HEK293 (cell line): ENCODE measurements around the gene FRMD4A.
A peak's percentile ranks its signal among the peaks of the same experiment; 100 is the strongest.

Experiments used
- CTCF ChIA-PET: fragments of 350-600 bp; formaldehyde crosslinking; extraction: SDS; loops from one replicate; lab custom pipeline; 2021; ENCODE audit warnings: antibody characterized with exemption; lab: Yijun Ruan, JAX
- POLR2A ChIA-PET: fragments of 300-600 bp; formaldehyde crosslinking; extraction: SDS; loops from one replicate; lab custom pipeline; 2020; ENCODE audit warnings: antibody characterized with exemption, inconsistent platforms; lab: Yijun Ruan, JAX
- H3K27ac ChIP-seq: fragments of 200-500 bp; sonication (Bioruptor generic); 2 replicates; pipeline ENCODE4 v1.5.1; 2014; ENCODE audit warnings: low read depth, low read length, control low read depth, inconsistent platforms; ENCODE audit errors: extremely low read depth
- H3K36me3 ChIP-seq, 2 experiments: fragments of 200-500 bp in 1 of 2; sonication (Bioruptor generic) in 1 of 2; 1 replicate in 1 of 2; 2 replicates in 1 of 2; pipeline ENCODE4 v1.5.1; 2014 to 2017; ENCODE audit warnings: inconsistent platforms in 2 of 2, low read length in 2 of 2; ENCODE audit not compliant: control insufficient read depth in 2 of 2, insufficient read depth in 1 of 2
- H3K4me1 ChIP-seq: fragments of 200-500 bp; sonication (Bioruptor generic); 2 replicates; pipeline ENCODE4 v1.5.1; 2014; ENCODE audit warnings: mild to moderate bottlenecking, low read length, inconsistent platforms; ENCODE audit not compliant: control insufficient read depth, insufficient read depth
- H3K4me3 ChIP-seq: 2 replicates; pipeline ENCODE4 v1.5.1; 2011; ENCODE audit warnings: low read depth, mild to moderate bottlenecking, control low read depth, low read length, moderate library complexity
- H3K9me3 ChIP-seq: fragments of 200-500 bp; sonication (Bioruptor generic); 2 replicates; pipeline ENCODE4 v1.5.1; 2014; ENCODE audit warnings: low read depth, low read length, inconsistent platforms; ENCODE audit not compliant: control insufficient read depth, insufficient read depth
- ATF2 ChIP-seq: fragments of 450-650 bp; formaldehyde crosslinking; IDR thresholded peaks from 2 replicates; pipeline ENCODE4 v1.5.1; 2016; ENCODE audit warnings: missing biosample characterization, missing genetic modification characterization, low read depth
- EGR2 ChIP-seq: fragments of 450-650 bp; formaldehyde crosslinking; IDR thresholded peaks from 2 replicates; pipeline ENCODE4 v1.5.1; 2016; ENCODE audit warnings: low read depth, missing biosample characterization, missing genetic modification characterization
- INSM2 ChIP-seq: fragments of 450-650 bp; formaldehyde crosslinking; IDR thresholded peaks from 2 replicates; pipeline ENCODE4 v1.5.1; 2016; ENCODE audit warnings: missing biosample characterization, missing genetic modification characterization
- PATZ1 ChIP-seq: fragments of 450-650 bp; formaldehyde crosslinking; IDR thresholded peaks from 2 replicates; pipeline ENCODE4 v1.5.1; 2016; ENCODE audit warnings: missing biosample characterization, missing genetic modification characterization
- SP7 ChIP-seq: fragments of 450-650 bp; formaldehyde crosslinking; IDR thresholded peaks from 2 replicates; pipeline ENCODE4 v1.5.1; 2016; ENCODE audit warnings: missing biosample characterization, missing genetic modification characterization
- ZBTB17 ChIP-seq: fragments of 450-650 bp; formaldehyde crosslinking; IDR thresholded peaks from 2 replicates; pipeline ENCODE4 v1.5.1; 2016; ENCODE audit warnings: missing biosample characterization, missing genetic modification characterization
- ZBTB21 ChIP-seq: fragments of 450-650 bp; formaldehyde crosslinking; IDR thresholded peaks from 2 replicates; pipeline ENCODE4 v1.5.1; 2017; ENCODE audit warnings: missing biosample characterization, missing genetic modification characterization
- ZBTB8A ChIP-seq: fragments of 450-650 bp; formaldehyde crosslinking; IDR thresholded peaks from 2 replicates; pipeline ENCODE4 v1.5.1; 2016; ENCODE audit warnings: missing biosample characterization, missing genetic modification characterization
- ZFP69B ChIP-seq: fragments of 450-650 bp; formaldehyde crosslinking; IDR thresholded peaks from 2 replicates; pipeline ENCODE4 v1.5.1; 2016; ENCODE audit warnings: missing biosample characterization, missing genetic modification characterization
- ZIC2 ChIP-seq: fragments of 450-650 bp; formaldehyde crosslinking; IDR thresholded peaks from 2 replicates; pipeline ENCODE4 v1.5.1; 2016; ENCODE audit warnings: missing biosample characterization, missing genetic modification characterization
- ZNF324 ChIP-seq: fragments of 450-650 bp; formaldehyde crosslinking; IDR thresholded peaks from 2 replicates; pipeline ENCODE4 v1.5.1; 2016; ENCODE audit warnings: missing biosample characterization, missing genetic modification characterization
- ZNF354C ChIP-seq: fragments of 450-650 bp; formaldehyde crosslinking; IDR thresholded peaks from 2 replicates; pipeline ENCODE4 v1.5.1; 2016; ENCODE audit warnings: missing biosample characterization, missing genetic modification characterization, low read depth, borderline replicate concordance
- ZNF362 ChIP-seq: fragments of 450-650 bp; formaldehyde crosslinking; IDR thresholded peaks from 2 replicates; pipeline ENCODE4 v1.5.1; 2016; ENCODE audit warnings: missing biosample characterization, missing genetic modification characterization
- ZNF555 ChIP-seq: fragments of 450-650 bp; formaldehyde crosslinking; conservative IDR thresholded peaks from 2 replicates; pipeline ENCODE4 v1.5.1; 2017; ENCODE audit warnings: missing biosample characterization, mild to moderate bottlenecking, missing genetic modification characterization, inconsistent platforms
- ZNF629 ChIP-seq: fragments of 450-650 bp; formaldehyde crosslinking; IDR thresholded peaks from 2 replicates; pipeline ENCODE4 v1.5.1; 2017; ENCODE audit warnings: missing biosample characterization, missing genetic modification characterization
- ZNF664 ChIP-seq: fragments of 450-650 bp; formaldehyde crosslinking; IDR thresholded peaks from 2 replicates; pipeline ENCODE4 v1.5.1; 2016; ENCODE audit warnings: missing biosample characterization, missing genetic modification characterization
- ZNF76 ChIP-seq: fragments of 450-650 bp; formaldehyde crosslinking; IDR thresholded peaks from 2 replicates; pipeline ENCODE4; 2016; ENCODE audit warnings: low read depth, missing biosample characterization, missing genetic modification characterization, borderline replicate concordance
- ZNF791 ChIP-seq: fragments of 450-650 bp; formaldehyde crosslinking; IDR thresholded peaks from 2 replicates; pipeline ENCODE4 v1.5.1; 2016; ENCODE audit warnings: missing biosample characterization, missing genetic modification characterization
- TF ChIP-seq, protein P1 (sequence below): fragments of 450-650 bp; formaldehyde crosslinking; IDR thresholded peaks from 2 replicates; pipeline ENCODE4 v1.5.1; 2017; ENCODE audit warnings: missing biosample characterization, missing genetic modification characterization
- TF ChIP-seq, protein P2 (sequence below): fragments of 450-650 bp; formaldehyde crosslinking; IDR thresholded peaks from 2 replicates; pipeline ENCODE4 v1.5.1; 2016; ENCODE audit warnings: missing biosample characterization, missing genetic modification characterization

Gene FRMD4A

GRCh38 chr10:14089556-14090292, 241.0 kb downstream of the FRMD4A start:
- ChIA-PET CTCF (interaction anchor here (0.6 kb wide), 1 partner anchor 155 kb away, joined by 4 read pairs; no protein-coding TSS in a partner anchor), POLR2A (no interaction called here)
- H3K4me3 ChIP-seq: no peak overlapping the region
- H3K9me3 ChIP-seq: no peaks in the 10 kb centered on the region
- H3K4me1 ChIP-seq: peaks cover 13% of the 10 kb centered on the region
- TF ChIP-seq ZBTB8A (tag by site-specific recombination) (no peak), ZNF362 (tag by site-specific recombination) (peak; percentile 72; the same call in 1 of the 2 replicates)
- TF ChIP-seq, protein P1, sequence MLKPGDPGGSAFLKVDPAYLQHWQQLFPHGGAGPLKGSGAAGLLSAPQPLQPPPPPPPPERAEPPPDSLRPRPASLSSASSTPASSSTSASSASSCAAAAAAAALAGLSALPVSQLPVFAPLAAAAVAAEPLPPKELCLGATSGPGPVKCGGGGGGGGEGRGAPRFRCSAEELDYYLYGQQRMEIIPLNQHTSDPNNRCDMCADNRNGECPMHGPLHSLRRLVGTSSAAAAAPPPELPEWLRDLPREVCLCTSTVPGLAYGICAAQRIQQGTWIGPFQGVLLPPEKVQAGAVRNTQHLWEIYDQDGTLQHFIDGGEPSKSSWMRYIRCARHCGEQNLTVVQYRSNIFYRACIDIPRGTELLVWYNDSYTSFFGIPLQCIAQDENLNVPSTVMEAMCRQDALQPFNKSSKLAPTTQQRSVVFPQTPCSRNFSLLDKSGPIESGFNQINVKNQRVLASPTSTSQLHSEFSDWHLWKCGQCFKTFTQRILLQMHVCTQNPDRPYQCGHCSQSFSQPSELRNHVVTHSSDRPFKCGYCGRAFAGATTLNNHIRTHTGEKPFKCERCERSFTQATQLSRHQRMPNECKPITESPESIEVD: peak; percentile 2; the same call in 1 of the 2 replicates
- peak overlapping the region; percentile 68; the same call in 1 of the 2 replicates for H3K27ac ChIP-seq
- H3K36me3 ChIP-seq: no peaks in the 10 kb centered on the region

DNA sequence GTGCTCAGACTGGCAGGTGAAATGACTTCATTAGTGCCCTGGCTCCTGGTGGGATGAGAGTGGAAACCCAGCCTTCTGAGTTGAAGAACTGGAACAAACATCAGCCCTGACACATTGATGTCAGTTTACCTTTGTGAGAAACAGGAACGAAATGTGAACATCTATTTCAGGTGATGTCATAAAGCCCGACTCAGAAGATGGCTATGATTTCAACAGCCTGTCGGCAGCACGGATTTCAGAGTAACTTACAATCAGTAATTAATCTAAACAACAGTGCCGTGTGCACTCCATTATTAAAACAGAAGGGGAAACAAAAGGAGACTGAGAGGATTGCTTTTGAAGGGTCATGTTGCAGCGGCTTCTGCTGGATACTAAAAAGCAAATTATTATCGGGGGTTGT, 243.2 kb downstream of the FRMD4A start:
- ChIA-PET CTCF (no interaction called here), POLR2A (no interaction called here)
- H3K36me3 ChIP-seq: no peaks in the 10 kb centered on the region
- H3K27ac ChIP-seq: no peak overlapping the region
- H3K4me3 ChIP-seq: no peak overlapping the region
- TF ChIP-seq ZFP69B (tag by site-specific recombination) (no peak), ZNF629 (tag by site-specific recombination) (peak; percentile 46; the same call in 1 of the 2 replicates), ATF2 (tag by site-specific recombination) (peak; percentile 86), ZNF324 (tag by site-specific recombination) (no peak), INSM2 (tag by site-specific recombination) (no peak), ZBTB21 (tag by site-specific recombination) (peak; percentile 31; the same call in 1 of the 2 replicates), ZBTB8A (tag by site-specific recombination) (no peak), ZBTB17 (tag by site-specific recombination) (peak; percentile 83), ZNF664 (tag by site-specific recombination) (peak; percentile 49; the same call in 1 of the 2 replicates), ZNF76 (tag by site-specific recombination) (no peak), SP7 (tag by site-specific recombination) (peak; percentile 54; the same call in 1 of the 2 replicates)
- H3K4me1 ChIP-seq: peaks cover 13% of the 10 kb centered on the region
- no peaks in the 10 kb centered on the region for H3K9me3 ChIP-seq

DNA sequence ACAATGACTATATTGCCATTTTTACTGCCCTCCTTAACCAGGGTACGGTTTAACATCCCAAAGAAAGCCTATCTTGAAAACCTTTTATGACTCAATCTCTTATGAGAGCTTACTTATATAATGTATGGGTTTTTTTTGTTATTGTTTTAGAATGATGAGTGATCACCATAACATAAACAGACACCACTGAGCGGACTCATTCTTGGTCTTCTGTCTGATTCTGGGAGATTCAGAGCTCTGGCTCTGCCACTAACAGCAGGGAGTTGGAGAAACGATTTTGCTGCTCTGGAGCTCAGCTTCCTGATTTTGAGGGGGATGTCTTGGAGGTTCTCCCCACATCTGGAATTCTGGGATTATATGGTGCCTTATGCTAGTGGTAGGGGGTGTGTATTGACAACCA, 244.1 kb downstream of the FRMD4A start:
- no peak overlapping the region for H3K27ac ChIP-seq
- H3K4me3 ChIP-seq: no peak overlapping the region
- no peaks in the 10 kb centered on the region for H3K36me3 ChIP-seq
- ChIA-PET CTCF (interaction anchor here (1.6 kb wide), 1 partner anchor 12 kb away, joined by 4 read pairs; no protein-coding TSS in a partner anchor), POLR2A (no interaction called here)
- H3K9me3 ChIP-seq: no peaks in the 10 kb centered on the region
- H3K4me1 ChIP-seq: peaks cover 13% of the 10 kb centered on the region
- TF ChIP-seq, protein P2, sequence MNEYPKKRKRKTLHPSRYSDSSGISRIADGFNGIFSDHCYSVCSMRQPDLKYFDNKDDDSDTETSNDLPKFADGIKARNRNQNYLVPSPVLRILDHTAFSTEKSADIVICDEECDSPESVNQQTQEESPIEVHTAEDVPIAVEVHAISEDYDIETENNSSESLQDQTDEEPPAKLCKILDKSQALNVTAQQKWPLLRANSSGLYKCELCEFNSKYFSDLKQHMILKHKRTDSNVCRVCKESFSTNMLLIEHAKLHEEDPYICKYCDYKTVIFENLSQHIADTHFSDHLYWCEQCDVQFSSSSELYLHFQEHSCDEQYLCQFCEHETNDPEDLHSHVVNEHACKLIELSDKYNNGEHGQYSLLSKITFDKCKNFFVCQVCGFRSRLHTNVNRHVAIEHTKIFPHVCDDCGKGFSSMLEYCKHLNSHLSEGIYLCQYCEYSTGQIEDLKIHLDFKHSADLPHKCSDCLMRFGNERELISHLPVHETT (tag by site-specific recombination): no peak
- 0 out of 2 replicates have a peak, but pooled peaks have one; percentile 14 for TF ChIP-seq ZIC2 (tag by site-specific recombination)
- no peak for TF ChIP-seq PATZ1 (tag by site-specific recombination)
- TF ChIP-seq ZNF555 (tag by site-specific recombination): no peak
- TF ChIP-seq EGR2 (tag by site-specific recombination): no peak
- no peak for TF ChIP-seq ZNF791
- no peak for TF ChIP-seq ZNF354C (tag by site-specific recombination)
